ENCODE measurements around the gene TCP11L2. TPM values are rescaled to one million over a fixed set of nuclear protein-coding genes. Genes with fewer than 3 reads are reported as not detected.

The TCP11L2 gene
- total and polyA plus RNA-seq, 9 of the 15 experiments (the other 6 are each of a cell fraction or from before 2014, with no cell fraction given), result 0.39 to 4.5 (median 1.3) TPM

GRCh38 chr12:106297075-106297474 is 5.5 kb upstream of the TCP11L2 start (continued):
- TF ChIP-seq ZNF449 (CRISPR knock-in tag; IDR thresholded peaks at IDR 0.05), result no peak
- 0 out of 2 replicates have a peak, but pooled peaks have one; percentile 15 for TF ChIP-seq MAFG (tag; conservative IDR thresholded peaks at IDR 0.05)
- TF ChIP-seq NCOA6 (IDR thresholded peaks at IDR 0.05), result no peak
- TF ChIP-seq JUNB (CRISPR knock-in tag; conservative IDR thresholded peaks at IDR 0.05), result no peak

- BruUV-seq (replicated peaks), result no TSS peak
- ChIA-PET CTCF (ENCODE audit: low intra/inter-chr PET ratio) (no interaction called here), POLR2A (interaction anchor here (1.3 kb wide), 1 partner anchor 13 kb away, joined by 3 read pairs; no protein-coding TSS in a partner anchor)
- Histone ChIP-seq H3K9ac (ENCODE audit: insufficient read depth in 1 of 2, low read depth in 2 of 2, low read length in 2 of 2) (no peak overlapping the region), H4K20me1 (replicated peaks; ENCODE audit: control insufficient read depth, insufficient read depth, low read length) (no peaks in the 10 kb centered on the region), H3K79me2 (ENCODE audit: control insufficient read depth, insufficient read depth, low read length) (no peaks in the 10 kb centered on the region), H2AFZ (ENCODE audit: low read depth, low read length) (no peak overlapping the region), H3K4me1 (replicated peaks in 1 of 2; ENCODE audit: control insufficient read depth in 2 of 2, insufficient read depth in 2 of 2, low read length in 2 of 2) (peaks cover 10 to 29% of the 10 kb centered on the region in 2 experiments; a peak in 4 of 5 replicates), H3K36me3 (ENCODE audit: control insufficient read depth, insufficient read depth, low read length) (no peaks in the 10 kb centered on the region), H3K9me3 (replicated peaks; ENCODE audit: control insufficient read depth, insufficient read depth, low read depth, low read length) (no peaks in the 10 kb centered on the region), H3K27ac (ENCODE audit: extremely low read depth, low read depth, low read length) (no peak overlapping the region), H3K4me3 (no peak overlapping the region), H3K9me1 (ENCODE audit: control insufficient read depth, insufficient read depth, low read length) (no peaks in the 10 kb centered on the region), H3K27me3 (ENCODE audit: control insufficient read depth in 2 of 2, insufficient read depth in 2 of 2, low read length in 2 of 2) (no peaks in the 10 kb centered on the region), H3K4me2 (ENCODE audit: insufficient read depth, low read length) (no peak overlapping the region)
- in situ Hi-C loops (cut with MboI) (no loop called here), intact Hi-C loops (cut with micrococcal nuclease) (no loop called here)
- DNase-seq (ENCODE audit: extremely low read depth in 1 of 4, low spot score in 3 of 4), result no peak
- FAIRE-seq, result no peak
- no peak for ATAC-seq
- TF ChIP-seq CXXC5 (CRISPR knock-in tag; IDR thresholded peaks at IDR 0.05) (no peak), GTF2E2 (tag; IDR thresholded peaks at IDR 0.05) (no peak), IRF9 (tag; IDR thresholded peaks at IDR 0.05) (no peak), RNF2 (IDR thresholded peaks at IDR 0.05) (no peak), ZNF445 (CRISPR knock-in tag; IDR thresholded peaks at IDR 0.05; ENCODE audit: low read depth) (no peak), CEBPZ (IDR thresholded peaks at IDR 0.05; ENCODE audit: borderline replicate concordance, low read depth, low read length) (no peak), ARNT (IDR thresholded peaks at IDR 0.05) (no peak), MXI1 (IDR thresholded peaks at IDR 0.05; ENCODE audit: low read depth, low read length) (no peak), ZNF24 (IDR thresholded peaks at IDR 0.05) (no peak), SIX5 (IDR thresholded peaks at IDR 0.05; ENCODE audit: borderline replicate concordance in 1 of 2, insufficient read depth in 1 of 2, low read depth in 1 of 2, low read length in 2 of 2) (no peak), ZNF174 (CRISPR knock-in tag; IDR thresholded peaks at IDR 0.05) (no peak), CHCHD3 (CRISPR knock-in tag; IDR thresholded peaks at IDR 0.05) (no peak), PHB2 (IDR thresholded peaks at IDR 0.05; ENCODE audit: low read depth) (no peak), SRSF3 (IDR thresholded peaks at IDR 0.05; ENCODE audit: insufficient read depth, low read length) (no peak), NR2F6 (CRISPR knock-in tag; IDR thresholded peaks at IDR 0.05) (no peak)
Observed at GRCh38 chr12:106297681-106298080, 4.9 kb upstream of the TCP11L2 start.
